22Rv1 (cell line): ENCODE data around the gene MED27.

ENCODE experiments used
- H3K27ac ChIP-seq: fragments of 450-650 bp; 2 replicates; pipeline ENCODE4 v1.5.1; 2017
- ZFX ChIP-seq: fragments of 450-650 bp; IDR thresholded peaks from 2 replicates; pipeline ENCODE4 v1.6.1; 2017; ENCODE audit warnings: antibody characterized with exemption, borderline replicate concordance
- TF ChIP-seq, protein P1 (sequence below): fragments of 450-650 bp; IDR thresholded peaks from 2 replicates; pipeline ENCODE4 v1.5.1; 2017; ENCODE audit warnings: mild to moderate bottlenecking

Gene MED27

DNA sequence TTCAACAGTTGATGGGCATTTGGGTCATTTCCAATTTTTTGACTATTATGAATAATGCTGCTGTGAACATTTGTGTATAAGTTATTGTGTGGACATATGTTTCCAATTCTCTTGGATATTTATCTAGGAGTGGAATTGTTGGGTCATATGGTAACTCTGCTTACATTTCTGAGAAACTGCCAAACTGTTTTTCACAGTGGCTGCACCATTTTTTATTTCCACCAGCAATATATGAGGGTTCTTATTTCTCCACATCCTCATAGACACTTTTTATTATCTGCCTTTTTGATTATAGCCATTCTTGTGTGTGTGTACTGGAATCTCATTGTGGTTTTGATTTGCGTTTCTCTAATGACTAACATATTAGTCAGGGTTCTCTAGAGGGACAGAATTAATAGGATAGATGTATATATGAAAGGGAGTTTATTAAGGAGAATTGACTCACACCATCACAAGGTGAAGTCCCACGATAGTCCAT is 14.7 kb upstream of the MED27 start:
- no peak overlapping the region for H3K27ac ChIP-seq
- no peak for TF ChIP-seq ZFX
- TF ChIP-seq, protein P1, sequence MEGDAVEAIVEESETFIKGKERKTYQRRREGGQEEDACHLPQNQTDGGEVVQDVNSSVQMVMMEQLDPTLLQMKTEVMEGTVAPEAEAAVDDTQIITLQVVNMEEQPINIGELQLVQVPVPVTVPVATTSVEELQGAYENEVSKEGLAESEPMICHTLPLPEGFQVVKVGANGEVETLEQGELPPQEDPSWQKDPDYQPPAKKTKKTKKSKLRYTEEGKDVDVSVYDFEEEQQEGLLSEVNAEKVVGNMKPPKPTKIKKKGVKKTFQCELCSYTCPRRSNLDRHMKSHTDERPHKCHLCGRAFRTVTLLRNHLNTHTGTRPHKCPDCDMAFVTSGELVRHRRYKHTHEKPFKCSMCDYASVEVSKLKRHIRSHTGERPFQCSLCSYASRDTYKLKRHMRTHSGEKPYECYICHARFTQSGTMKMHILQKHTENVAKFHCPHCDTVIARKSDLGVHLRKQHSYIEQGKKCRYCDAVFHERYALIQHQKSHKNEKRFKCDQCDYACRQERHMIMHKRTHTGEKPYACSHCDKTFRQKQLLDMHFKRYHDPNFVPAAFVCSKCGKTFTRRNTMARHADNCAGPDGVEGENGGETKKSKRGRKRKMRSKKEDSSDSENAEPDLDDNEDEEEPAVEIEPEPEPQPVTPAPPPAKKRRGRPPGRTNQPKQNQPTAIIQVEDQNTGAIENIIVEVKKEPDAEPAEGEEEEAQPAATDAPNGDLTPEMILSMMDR, result no peak

DNA sequence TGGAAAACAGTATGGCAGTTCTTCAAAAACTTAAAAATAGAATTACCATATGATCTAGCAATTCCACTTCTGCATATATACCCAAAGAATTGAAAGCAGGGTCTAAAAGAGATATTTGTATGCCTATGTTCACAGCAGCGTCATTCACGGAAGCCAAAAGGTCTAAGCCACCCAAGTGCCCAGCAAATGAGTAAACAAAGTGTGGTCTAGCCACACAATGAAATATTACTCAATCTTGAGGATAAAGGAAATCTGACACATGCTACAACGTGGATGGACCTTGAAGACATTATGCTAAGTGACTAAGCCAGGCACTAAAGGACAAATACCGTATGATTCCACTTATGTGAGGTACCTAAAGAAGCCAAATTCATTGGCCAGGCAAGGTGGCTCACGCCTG is 11.1 kb upstream of the MED27 start:
- no peak for TF ChIP-seq ZFX
- TF ChIP-seq, protein P1, result no peak
- H3K27ac ChIP-seq, result no peak overlapping the region

DNA sequence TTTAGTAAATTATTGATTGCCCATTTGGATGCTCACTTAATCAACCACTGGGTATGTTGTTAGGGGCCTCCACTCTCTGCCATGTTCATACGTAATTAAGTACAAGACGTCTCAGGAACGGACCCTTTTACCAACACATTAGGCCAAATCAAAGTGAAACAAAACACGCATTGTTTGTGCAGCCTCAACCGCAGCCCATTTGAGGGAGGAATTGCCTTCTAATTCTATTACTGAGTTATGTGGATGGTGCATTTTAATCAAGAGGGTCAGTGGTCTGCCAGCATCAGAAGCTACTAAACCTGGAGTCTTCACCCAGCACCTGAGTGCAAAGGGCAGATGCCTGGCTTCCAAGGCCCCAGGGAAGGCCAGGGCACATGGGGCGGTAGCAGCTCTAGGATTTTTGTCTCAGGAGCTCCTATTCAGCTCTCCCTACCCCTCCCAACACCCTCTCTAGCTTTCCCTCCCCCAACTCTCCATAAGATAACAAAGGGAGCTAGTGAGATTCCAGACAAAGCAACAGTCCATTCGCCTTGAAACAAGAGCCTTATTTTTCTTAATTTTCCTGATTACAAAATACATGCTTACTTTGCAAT is 7.9 kb upstream of the MED27 start:
- TF ChIP-seq ZFX, result no peak
- TF ChIP-seq, protein P1, result no peak
- H3K27ac ChIP-seq, result no peak overlapping the region

DNA sequence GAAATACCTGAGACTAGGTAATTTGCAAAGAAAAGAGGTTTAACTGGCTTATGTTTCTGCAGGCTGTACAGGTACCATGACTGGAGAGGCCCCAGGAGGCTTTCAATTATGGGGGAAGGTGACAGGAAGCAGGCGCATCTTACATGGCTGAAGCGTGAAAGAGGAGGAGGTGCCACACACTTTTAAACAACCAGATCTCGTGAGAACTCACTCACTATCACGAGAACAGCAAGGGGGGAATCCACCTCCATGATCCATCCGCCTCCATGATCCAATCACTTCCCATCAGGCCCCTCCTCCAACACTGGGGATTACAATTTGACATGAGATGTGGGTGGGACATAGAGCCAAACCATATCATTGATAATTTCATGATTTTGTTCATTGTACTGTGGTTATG is 2.5 kb upstream of the MED27 start:
- TF ChIP-seq, protein P1, result no peak
- TF ChIP-seq ZFX, result no peak
- no peak overlapping the region for H3K27ac ChIP-seq

DNA sequence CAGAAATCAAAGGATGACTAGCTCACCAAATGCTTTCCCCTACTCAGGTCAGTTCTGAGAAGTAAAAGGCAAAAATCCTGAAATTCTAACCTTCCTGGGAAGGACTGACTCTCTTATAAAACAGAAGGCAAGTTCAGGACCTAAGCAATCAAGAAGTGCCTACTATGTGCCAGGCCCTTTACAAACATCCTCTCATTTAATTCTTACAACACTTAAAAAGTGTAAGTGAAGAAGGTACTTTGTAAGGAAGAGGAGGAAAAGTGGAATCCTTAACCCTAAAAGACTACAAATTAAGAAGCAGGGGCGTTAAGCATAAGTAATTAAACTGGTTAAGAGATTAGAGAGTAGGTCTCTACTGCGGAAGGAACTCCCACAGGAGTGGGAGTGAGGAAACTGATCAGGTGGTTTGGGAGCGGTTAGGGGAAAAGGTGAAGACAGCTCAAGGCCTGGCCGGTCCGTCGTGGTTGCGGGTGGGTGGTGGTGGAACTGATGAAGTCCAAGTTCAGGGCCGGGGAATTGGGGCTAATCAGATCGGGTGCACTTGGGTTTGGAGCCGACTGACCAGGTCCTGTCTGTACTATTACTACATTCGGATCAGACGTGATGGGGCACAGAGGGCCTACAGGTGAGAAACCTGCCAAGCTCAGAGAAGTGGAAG is 839 bp downstream of the MED27 start:
- no peak overlapping the region for H3K27ac ChIP-seq
- TF ChIP-seq ZFX, result no peak
- TF ChIP-seq, protein P1, result no peak

DNA sequence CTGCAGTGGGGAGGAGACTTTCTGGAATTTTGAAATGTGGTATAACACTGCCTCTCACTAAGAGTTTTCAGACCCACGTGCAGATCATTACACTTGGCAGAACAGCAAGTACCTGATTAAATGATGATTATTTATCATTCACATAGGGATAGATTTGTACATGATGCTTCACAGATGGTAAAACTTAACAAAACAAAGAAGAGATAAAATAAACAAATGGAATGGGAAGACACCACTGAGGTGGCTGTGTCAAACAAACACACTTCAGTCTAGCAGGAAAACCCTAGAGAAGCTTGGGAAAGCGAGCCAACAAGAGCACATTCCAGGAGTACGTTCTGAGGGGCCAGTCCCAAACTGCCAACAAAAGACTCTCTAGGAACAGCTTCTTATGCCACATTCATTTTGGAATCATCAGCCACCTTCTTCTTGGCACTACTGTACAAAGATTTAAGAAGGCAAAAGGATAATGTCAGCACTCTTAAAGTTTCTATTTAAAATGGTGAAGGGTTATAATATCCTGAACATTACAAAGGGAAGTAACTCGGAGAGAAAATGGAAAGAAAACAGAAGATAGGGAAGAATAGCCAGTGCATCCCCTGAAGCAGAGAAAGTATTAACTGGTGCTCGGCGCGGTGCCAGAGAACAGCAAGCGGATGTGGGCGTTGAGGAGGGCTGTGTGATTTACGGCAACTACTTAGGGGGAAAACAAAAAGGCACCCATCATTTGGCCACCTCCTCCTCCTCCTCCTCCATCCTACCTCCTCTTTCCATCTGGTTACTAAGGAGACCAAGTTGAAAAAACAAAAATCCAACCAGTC is 1.6 kb downstream of the MED27 start:
- TF ChIP-seq, protein P1, result no peak
- TF ChIP-seq ZFX, result no peak
- no peak overlapping the region for H3K27ac ChIP-seq
